Astrocyte of the cerebellum (primary cell): ENCODE measurements around the gene DMD.
A peak's percentile ranks its signal among the peaks of the same experiment; 100 is the strongest.
"Not testable (repeated sequence)": the region's sequence is repeated elsewhere in the genome, so short reads cannot be mapped to it uniquely, and the experiment has no call there.

Source experiments
- DNase-seq: peaks from one replicate; pipeline ENCODE4 v3.0.0-alpha.2; 2011; ENCODE audit warnings: low read depth
- H3K4me3 ChIP-seq: 2 replicates; pipeline ENCODE4 v1.5.1; 2011; ENCODE audit warnings: mild to moderate bottlenecking, low read depth, low read length, moderate library complexity
- CTCF ChIP-seq: IDR thresholded peaks from 2 replicates; pipeline ENCODE4 v1.5.1; 2012; ENCODE audit warnings: low read length, low read depth, moderate library complexity, mild to moderate bottlenecking; ENCODE audit errors: missing control alignments
- in situ Hi-C: cut with HindIII; loops from 2 replicates; pipeline ENCODE4 v1.10.0; 2017; ENCODE audit warnings: low sequenced_read_pairs

DMD gene

GRCh38 chrX:31483336-31483735 is 1728.0 kb downstream of the DMD start:
- DNase-seq = peak; percentile 52

GRCh38 chrX:31480696-31481095 is 1730.7 kb downstream of the DMD start:
- in situ Hi-C loops = no loop called here

More at GRCh38 chrX:31483336-31483735, 1728.0 kb downstream of the DMD start:
- TF ChIP-seq CTCF = no peak
- in situ Hi-C loops = no loop called here
- H3K4me3 ChIP-seq = no peak overlapping the region

GRCh38 chrX:31471229-31471628 is 1740.1 kb downstream of the DMD start:
- TF ChIP-seq CTCF = no peak
- no peak for DNase-seq
- in situ Hi-C loops = no loop called here
- no peak overlapping the region for H3K4me3 ChIP-seq

More at GRCh38 chrX:31480696-31481095, 1730.7 kb downstream of the DMD start:
- no peak for TF ChIP-seq CTCF
- DNase-seq = no peak
- no peak overlapping the region for H3K4me3 ChIP-seq

- DNase-seq, H3K4me3 ChIP-seq, in situ Hi-C loops: not testable (repeated sequence)
These were observed 1740.6 kb downstream of the DMD start for GRCh38 chrX:31470753-31471152.

- in situ Hi-C loops = no loop called here
- TF ChIP-seq CTCF = no peak
- no peak for DNase-seq
- H3K4me3 ChIP-seq = no peak overlapping the region
These were observed 1746.9 kb downstream of the DMD start for GRCh38 chrX:31464306-31464915.

GRCh38 chrX:31461266-31461665 is 1750.1 kb downstream of the DMD start:
- no peak for DNase-seq
- in situ Hi-C loops = no loop called here
- no peak for TF ChIP-seq CTCF
- no peak overlapping the region for H3K4me3 ChIP-seq

- no peak for DNase-seq
- in situ Hi-C loops = no loop called here
These were observed 1752.0 kb downstream of the DMD start for GRCh38 chrX:31459361-31459760.

More at GRCh38 chrX:31459361-31459760, 1752.0 kb downstream of the DMD start:
- TF ChIP-seq CTCF = no peak
- H3K4me3 ChIP-seq = no peak overlapping the region
